Right lobe of liver (tissue), 6 donors: ENCODE measurements around the gene HELZ2. TPM values are rescaled to one million over a fixed set of nuclear protein-coding genes. Genes with fewer than 3 reads are reported as not detected.

Experiments used
- ATAC-seq, 4 donors: fragments of 200-7000 bp; cut with Tn5 transposase; one replicate each; pipeline ENCODE4 v1.9.1; 2020; ENCODE audit warnings: mild to moderate bottlenecking in 4 of 4, moderate library complexity in 4 of 4
- DNase-seq, 3 donors: peaks; one replicate each; pipeline ENCODE4 v3.0.0-alpha.2; 2020
- H3K27ac ChIP-seq, 3 donors: fragments of 200-600 bp; one replicate each; pipeline ENCODE4 v1.8.0; 2022
- H3K27me3 ChIP-seq, 2 donors: fragments of 200-600 bp; one replicate each; pipeline ENCODE4 v1.8.0; 2022
- H3K36me3 ChIP-seq, 4 donors: fragments of 200-600 bp; sonication (generic) in 1 of 4; one replicate each; pipeline versions ENCODE4 v1.5.1 to v1.8.0; 2017 to 2022; ENCODE audit warnings: control low read depth in 1 of 4
- H3K4me1 ChIP-seq, 4 donors: fragments of 200-600 bp; sonication (generic) in 1 of 4; one replicate each; pipeline versions ENCODE4 v1.5.1 to v1.8.0; 2017 to 2022; ENCODE audit warnings: control low read depth in 1 of 4
- H3K4me3 ChIP-seq, 3 donors: fragments of 200-600 bp; one replicate each; pipeline ENCODE4 v1.8.0; 2022
- H3K9me3 ChIP-seq, 4 donors: fragments of 200-600 bp; sonication (generic) in 1 of 4; one replicate each; pipeline versions ENCODE4 v1.5.1 to v1.8.0; 2017 to 2022; ENCODE audit warnings: control low read depth in 1 of 4
- POLR2A ChIP-seq: fragments of 450-650 bp; IDR thresholded peaks from one replicate; pipeline ENCODE4 v1.6.1; 2017; ENCODE audit warnings: antibody characterized with exemption, mild to moderate bottlenecking
- WGBS: methylation state at CpG from one replicate; pipeline ENCODE4 v1.1.6; 2018; ENCODE audit warnings: low coverage, low lambda C conversion rate; ENCODE audit not compliant: insufficient coverage; ENCODE audit errors: missing lambda C conversion rate; 5-methylcytosine and 5-hydroxymethylcytosine counted together
- intact Hi-C, 2 donors: fragments of 100-400 bp; cut with DNase I; formaldehyde crosslinking; loops; one replicate each; pipeline versions ENCODE4 v1.11.2 to v1.14.1; 2022
- total RNA-seq, 6 experiments: library from RNA; depleted of rRNA in 2 of 6; stranded (reverse); fragments of >200 nt in 2 of 6; fragmentation: NEBNext Ultra II Directional in 3 of 6; extraction: Animal tissue kit (Norgen Biotek cat#: 25700) in 3 of 6; gene quantifications; one replicate each; pipeline versions ENCODE4 v1.1.0 to v1.2.4, GENCODE V29; 2016 to 2023
- TF ChIP-seq, protein P1 (sequence below), 4 donors: fragments of 200-600 bp in 3 of 4; fragments of 450-650 bp in 1 of 4; IDR thresholded peaks; one replicate each; pipeline versions ENCODE4 v1.5.1 to v1.8.0; 2016 to 2022; ENCODE audit warnings: antibody characterized with exemption in 4 of 4, mild to moderate bottlenecking in 2 of 4
- donor health status: DM: no; HTN: yes; CAD: no.
- donor health status: DM: no; HTN: no; CAD: no.
- donor health status: DM: no; HTN: no; CAD: no.
- donor health status: DM: no; HTN: yes; CAD: no.
- donor health status: DM: no; HTN: yes; CAD: no.

HELZ2 gene
- total RNA-seq, 6 experiments from 2014 or later, result 14.8 to 30.3 (median 24.1) TPM

DNA sequence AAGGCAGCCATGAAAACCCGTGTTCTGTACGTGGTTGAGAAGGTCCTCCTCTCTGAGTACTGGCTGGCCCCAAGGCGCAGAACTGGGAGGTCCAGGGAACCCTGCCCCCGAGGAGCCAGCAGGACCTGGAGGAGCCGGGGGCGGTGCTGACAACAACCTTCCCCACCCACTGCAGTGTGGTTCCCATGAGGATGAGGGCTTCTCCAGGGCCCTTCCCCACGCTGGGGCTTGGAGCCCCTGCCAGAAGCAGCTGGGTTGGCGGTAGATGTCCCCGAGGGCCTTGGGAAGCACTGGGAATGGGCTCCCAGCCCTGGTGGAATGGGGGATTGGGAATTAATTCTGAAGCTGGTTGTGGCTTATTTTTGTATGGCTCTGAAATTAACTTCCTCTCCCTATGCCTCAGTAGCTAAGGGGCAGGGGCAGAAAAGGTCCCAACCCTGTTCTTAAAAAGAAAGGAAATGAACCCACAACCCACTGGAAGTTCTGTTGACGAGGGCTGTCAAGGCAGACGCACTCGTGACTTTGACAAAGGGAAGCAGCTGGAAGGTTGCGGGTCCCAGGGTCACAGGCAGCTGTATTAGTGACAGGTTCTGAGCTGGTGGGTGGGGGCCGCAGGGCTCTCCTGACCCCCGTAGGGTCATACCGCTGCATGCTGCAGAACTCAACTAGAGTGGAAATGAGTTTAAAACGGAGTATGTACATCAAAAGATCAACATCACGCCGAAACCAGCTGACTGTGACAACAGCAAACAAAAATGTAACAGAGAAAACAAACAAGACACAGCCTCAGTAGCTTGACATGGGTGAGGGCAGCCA, 13.9 kb upstream of the HELZ2 start:
- intact Hi-C loops, result no loop called here
- H3K36me3 ChIP-seq, result peaks cover 0 to 26% (median 6%) of the 10 kb centered on the region in 4 donors

DNA sequence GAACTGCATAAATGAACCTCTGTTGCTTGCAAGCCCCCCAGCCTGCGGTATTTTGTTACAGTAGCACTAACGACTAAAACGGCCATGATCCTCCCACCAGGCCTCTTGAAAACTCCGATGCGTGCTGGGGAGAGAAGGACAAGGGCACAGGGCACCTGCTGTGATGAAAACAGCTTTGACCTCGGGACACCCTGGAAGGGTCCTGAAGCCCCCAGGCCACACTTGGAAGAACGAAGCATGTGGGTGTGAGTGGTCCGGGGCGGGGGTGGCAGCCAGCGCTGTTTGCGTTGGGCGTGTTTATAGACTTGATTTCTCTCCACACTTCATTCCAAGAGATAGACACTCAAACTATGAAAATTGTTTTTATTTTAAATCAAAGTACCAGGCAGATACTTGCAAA, 13.2 kb upstream of the HELZ2 start:
- Histone ChIP-seq H3K36me3 (peaks cover 0 to 20% (median 4%) of the 10 kb centered on the region in 4 donors), H3K27me3 (no peaks in the 10 kb centered on the region), H3K27ac (no peak overlapping the region), H3K4me1 (no peaks in the 10 kb centered on the region), H3K4me3 (no peak overlapping the region), H3K9me3 (no peaks in the 10 kb centered on the region)
- no peak for ATAC-seq
- intact Hi-C loops, result no loop called here
- TF ChIP-seq POLR2A, result no peak
- TF ChIP-seq, protein P1, sequence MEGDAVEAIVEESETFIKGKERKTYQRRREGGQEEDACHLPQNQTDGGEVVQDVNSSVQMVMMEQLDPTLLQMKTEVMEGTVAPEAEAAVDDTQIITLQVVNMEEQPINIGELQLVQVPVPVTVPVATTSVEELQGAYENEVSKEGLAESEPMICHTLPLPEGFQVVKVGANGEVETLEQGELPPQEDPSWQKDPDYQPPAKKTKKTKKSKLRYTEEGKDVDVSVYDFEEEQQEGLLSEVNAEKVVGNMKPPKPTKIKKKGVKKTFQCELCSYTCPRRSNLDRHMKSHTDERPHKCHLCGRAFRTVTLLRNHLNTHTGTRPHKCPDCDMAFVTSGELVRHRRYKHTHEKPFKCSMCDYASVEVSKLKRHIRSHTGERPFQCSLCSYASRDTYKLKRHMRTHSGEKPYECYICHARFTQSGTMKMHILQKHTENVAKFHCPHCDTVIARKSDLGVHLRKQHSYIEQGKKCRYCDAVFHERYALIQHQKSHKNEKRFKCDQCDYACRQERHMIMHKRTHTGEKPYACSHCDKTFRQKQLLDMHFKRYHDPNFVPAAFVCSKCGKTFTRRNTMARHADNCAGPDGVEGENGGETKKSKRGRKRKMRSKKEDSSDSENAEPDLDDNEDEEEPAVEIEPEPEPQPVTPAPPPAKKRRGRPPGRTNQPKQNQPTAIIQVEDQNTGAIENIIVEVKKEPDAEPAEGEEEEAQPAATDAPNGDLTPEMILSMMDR (IDR thresholded peaks at IDR 0.05), result no peak
- peak in 1 of 3 donors; percentile 9 for DNase-seq
- WGBS, result 96% methylated on average over 11 of the region's 12 CpGs

More for the DNA sequence above, 13.9 kb upstream of the HELZ2 start:
- peak overlapping the region in 1 of 3 donors; percentile 21 for H3K27ac ChIP-seq
- no peaks in the 10 kb centered on the region for H3K9me3 ChIP-seq
- 55% methylated on average over 15 of the region's 19 CpGs for whole genome bisulfite sequencing
- H3K27me3 ChIP-seq, result no peaks in the 10 kb centered on the region
- DNase-seq, result peak in 1 of 3 donors; percentile 24
- no peak for TF ChIP-seq POLR2A
- TF ChIP-seq, protein P1 (IDR thresholded peaks at IDR 0.05), result no peak
- no peaks in the 10 kb centered on the region for H3K4me1 ChIP-seq
- ATAC-seq, result peak; percentile 15 to 63 (median 44)
- H3K4me3 ChIP-seq, result no peak overlapping the region

DNA sequence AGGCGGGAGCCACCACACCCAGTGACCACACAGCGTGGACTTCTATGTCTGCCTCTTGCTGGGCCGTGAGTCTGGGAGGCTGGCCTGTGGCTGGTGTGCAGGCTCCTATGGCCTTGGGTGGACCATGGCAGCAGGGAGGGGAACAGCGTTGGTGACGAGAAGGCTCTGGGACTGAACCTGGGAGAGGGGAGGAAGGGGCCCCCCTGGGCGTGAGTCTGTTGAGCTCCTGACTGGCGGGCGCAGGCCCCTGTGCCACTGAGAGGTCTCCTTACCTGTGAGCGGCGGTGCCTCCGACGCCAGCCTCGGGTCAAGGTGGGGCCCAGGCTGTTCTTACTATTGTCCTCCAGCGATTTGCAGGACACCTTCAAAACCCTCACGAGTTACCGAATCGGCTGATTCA, 12.8 kb upstream of the HELZ2 start:
- TF ChIP-seq, protein P1 (IDR thresholded peaks at IDR 0.05), result no peak
- no peak for TF ChIP-seq POLR2A
- no peak overlapping the region for H3K4me3 ChIP-seq
- peaks cover 0 to 15% (median 3%) of the 10 kb centered on the region in 4 donors for H3K36me3 ChIP-seq
- WGBS, result no CpG with 5 or more reads among the region's 17 CpGs
- no peak overlapping the region for H3K27ac ChIP-seq
- H3K9me3 ChIP-seq, result no peaks in the 10 kb centered on the region
- H3K4me1 ChIP-seq, result no peaks in the 10 kb centered on the region
- H3K27me3 ChIP-seq, result no peaks in the 10 kb centered on the region
- intact Hi-C loops, result no loop called here
- DNase-seq (peak in 1 of 3 donors; percentile 11), ATAC-seq (no peak)

DNA sequence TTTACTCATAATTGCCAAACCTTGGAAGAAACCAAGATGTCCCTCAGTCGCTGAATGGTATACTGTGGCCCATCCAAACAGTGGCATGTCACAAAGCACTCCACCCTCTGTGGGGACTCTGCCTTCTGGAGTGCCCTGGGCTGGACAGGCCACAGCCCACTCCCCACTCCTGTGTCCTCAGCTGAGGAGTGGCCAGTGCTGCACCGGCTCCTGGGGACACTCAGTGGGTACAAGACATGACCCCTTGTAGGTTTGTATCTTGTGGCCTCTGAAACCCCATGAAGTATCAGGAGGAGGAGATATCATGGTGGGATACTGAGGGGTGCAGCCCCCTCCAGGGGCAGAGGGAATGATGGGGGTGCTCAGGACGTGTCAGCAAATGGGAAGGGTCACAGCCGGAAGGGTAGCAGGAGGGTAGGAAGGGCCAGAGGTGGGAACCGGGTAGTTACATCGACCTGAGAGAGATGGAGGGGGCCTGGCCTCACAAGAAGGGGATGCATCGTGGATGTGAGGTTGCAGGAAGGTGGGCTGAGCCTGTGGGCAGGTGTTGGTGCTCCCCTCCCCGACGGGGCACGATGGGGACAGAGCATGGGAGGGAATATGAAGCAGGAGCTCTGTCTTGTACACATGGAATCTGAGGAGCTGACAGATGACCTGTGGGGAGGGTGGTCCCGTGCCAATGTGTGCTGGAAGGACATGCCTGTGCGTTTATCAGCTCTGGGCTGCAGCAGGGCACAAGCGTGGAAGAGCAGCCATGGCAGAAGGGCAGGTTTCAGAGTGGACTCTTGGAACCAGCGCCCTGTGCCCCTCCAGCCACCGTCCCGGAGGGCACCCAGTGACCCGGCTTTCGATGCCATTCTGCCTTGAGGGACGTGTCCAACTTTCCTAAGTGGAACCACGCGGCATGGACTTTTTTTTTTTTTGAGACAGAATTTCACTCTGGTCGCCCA, 11.9 kb upstream of the HELZ2 start:
- Histone ChIP-seq H3K36me3 (peaks cover 0 to 9% (median 3%) of the 10 kb centered on the region in 4 donors), H3K9me3 (no peaks in the 10 kb centered on the region), H3K27me3 (no peaks in the 10 kb centered on the region), H3K4me3 (no peak overlapping the region), H3K4me1 (no peaks in the 10 kb centered on the region), H3K27ac (no peak overlapping the region)
- intact Hi-C loops, result no loop called here
- WGBS, result 63% methylated on average over 11 of the region's 22 CpGs
- TF ChIP-seq, protein P1 (IDR thresholded peaks at IDR 0.05), result no peak
- TF ChIP-seq POLR2A, result no peak
- no peak for ATAC-seq
- DNase-seq, result peak in 1 of 3 donors; percentile 45
